GM19099 (cell line): Measurements from ENCODE around the gene APOL5.

Source experiments
- POLR2A ChIP-seq: IDR thresholded peaks from 3 replicates; pipeline ENCODE4 v1.6.1; 2011; ENCODE audit warnings: low read depth; ENCODE audit not compliant: insufficient read length; ENCODE audit errors: extremely low read depth

APOL5 gene

GRCh38 chr22:35703861-35704584, 13.6 kb upstream of the APOL5 start:
- TF ChIP-seq POLR2A: no peak

- no peak for TF ChIP-seq POLR2A
Measured at GRCh38 chr22:35705141-35705540, 12.5 kb upstream of the APOL5 start.

- no peak for TF ChIP-seq POLR2A
Measured at GRCh38 chr22:35708453-35708852, 9.2 kb upstream of the APOL5 start.

- TF ChIP-seq POLR2A: no peak
Measured at GRCh38 chr22:35708917-35709316, 8.8 kb upstream of the APOL5 start.

- no peak for TF ChIP-seq POLR2A
Measured at GRCh38 chr22:35711336-35711735, 6.3 kb upstream of the APOL5 start.

GRCh38 chr22:35712672-35713071, 5.0 kb upstream of the APOL5 start:
- no peak for TF ChIP-seq POLR2A

GRCh38 chr22:35719212-35719875, 1.7 kb downstream of the APOL5 start:
- no peak for TF ChIP-seq POLR2A

GRCh38 chr22:35721960-35722359, 4.3 kb downstream of the APOL5 start:
- TF ChIP-seq POLR2A: no peak

GRCh38 chr22:35725521-35725920, 7.8 kb downstream of the APOL5 start:
- TF ChIP-seq POLR2A: no peak

GRCh38 chr22:35726398-35726797, 8.7 kb downstream of the APOL5 start:
- no peak for TF ChIP-seq POLR2A

- TF ChIP-seq POLR2A: no peak
Measured at GRCh38 chr22:35726933-35727332, 9.3 kb downstream of the APOL5 start.

GRCh38 chr22:35727436-35727835, 9.8 kb downstream of the APOL5 start:
- TF ChIP-seq POLR2A: no peak

- TF ChIP-seq POLR2A: no peak
Measured at GRCh38 chr22:35728639-35729308, 11.1 kb downstream of the APOL5 start.

GRCh38 chr22:35729309-35729698, 11.6 kb downstream of the APOL5 start:
- TF ChIP-seq POLR2A: no peak

GRCh38 chr22:35731321-35731720, 13.6 kb downstream of the APOL5 start:
- TF ChIP-seq POLR2A: no peak

- no peak for TF ChIP-seq POLR2A
Measured at GRCh38 chr22:35732116-35732515, 14.4 kb downstream of the APOL5 start.
